NCI-H1092 (cell line): ENCODE measurements around the gene PLEKHA6.
"Not testable (repeated sequence)": the region's sequence is repeated elsewhere in the genome, so short reads cannot be mapped to it uniquely, and the experiment has no call there.

Source experiments
- DNase-seq: peaks from one replicate; lab custom pipeline; 2025; lab: John Stamatoyannopoulos, UW

Gene PLEKHA6

GRCh38 chr1:204335533-204335932 is 24.2 kb downstream of the PLEKHA6 start:
- DNase-seq: no peak

GRCh38 chr1:204335085-204335484 is 24.6 kb downstream of the PLEKHA6 start:
- DNase-seq: no peak

GRCh38 chr1:204334455-204334854 is 25.3 kb downstream of the PLEKHA6 start:
- DNase-seq: no peak

GRCh38 chr1:204333427-204333826 is 26.3 kb downstream of the PLEKHA6 start:
- no peak for DNase-seq

- no peak for DNase-seq
These were observed 27.8 kb downstream of the PLEKHA6 start for GRCh38 chr1:204331847-204332487.

- no peak for DNase-seq
These were observed 28.5 kb downstream of the PLEKHA6 start for GRCh38 chr1:204331275-204331674.

GRCh38 chr1:204327870-204328269 is 31.9 kb downstream of the PLEKHA6 start:
- not testable (repeated sequence) for DNase-seq

GRCh38 chr1:204327359-204327758 is 32.4 kb downstream of the PLEKHA6 start:
- no peak for DNase-seq

- DNase-seq: no peak
These were observed 32.9 kb downstream of the PLEKHA6 start for GRCh38 chr1:204326771-204327300.

- no peak for DNase-seq
These were observed 33.8 kb downstream of the PLEKHA6 start for GRCh38 chr1:204325944-204326343.

- DNase-seq: no peak
These were observed 35.8 kb downstream of the PLEKHA6 start for GRCh38 chr1:204323887-204324286.

GRCh38 chr1:204322339-204322868 is 37.3 kb downstream of the PLEKHA6 start:
- DNase-seq: no peak

- DNase-seq: no peak
These were observed 38.1 kb downstream of the PLEKHA6 start for GRCh38 chr1:204321665-204322064.

GRCh38 chr1:204321051-204321450 is 38.7 kb downstream of the PLEKHA6 start:
- no peak for DNase-seq

- no peak for DNase-seq
These were observed 39.3 kb downstream of the PLEKHA6 start for GRCh38 chr1:204320382-204320804.

- no peak for DNase-seq
These were observed 40.3 kb downstream of the PLEKHA6 start for GRCh38 chr1:204319462-204319861.

- DNase-seq: no peak
These were observed 40.7 kb downstream of the PLEKHA6 start for GRCh38 chr1:204319027-204319426.

- no peak for DNase-seq
These were observed 41.4 kb downstream of the PLEKHA6 start for GRCh38 chr1:204318324-204318723.

- DNase-seq: no peak
These were observed 42.6 kb downstream of the PLEKHA6 start for GRCh38 chr1:204317170-204317569.

GRCh38 chr1:204316164-204316563 is 43.6 kb downstream of the PLEKHA6 start:
- no peak for DNase-seq

GRCh38 chr1:204314893-204315658 is 44.7 kb downstream of the PLEKHA6 start:
- no peak for DNase-seq

- no peak for DNase-seq
These were observed 45.4 kb downstream of the PLEKHA6 start for GRCh38 chr1:204314171-204314892.
